GM19395 (cell line): ENCODE measurements around the gene RAB35.
"Not testable (repeated sequence)": the region's sequence is repeated elsewhere in the genome, so short reads cannot be mapped to it uniquely, and the experiment has no call there.

ENCODE experiments used
- ATAC-seq: cut with Tn5 transposase; IDR thresholded peaks from one replicate; pipeline ENCODE4 v1.9.1; 2021; ENCODE audit warnings: mild to moderate bottlenecking, moderate library complexity; ENCODE audit not compliant: unreplicated experiment

RAB35 gene

GRCh38 chr12:120064054-120064940, 52.3 kb downstream of the RAB35 start:
- ATAC-seq, result no peak

- no peak for ATAC-seq
Observed at GRCh38 chr12:120062976-120063579, 53.5 kb downstream of the RAB35 start.

GRCh38 chr12:120061575-120062214, 54.9 kb downstream of the RAB35 start:
- ATAC-seq, result no peak

GRCh38 chr12:120060717-120061116, 55.8 kb downstream of the RAB35 start:
- no peak for ATAC-seq

GRCh38 chr12:120060196-120060595, 56.4 kb downstream of the RAB35 start:
- no peak for ATAC-seq

GRCh38 chr12:120056739-120057138, 59.8 kb downstream of the RAB35 start:
- no peak for ATAC-seq

- ATAC-seq, result no peak
Observed at GRCh38 chr12:120055231-120056000, 61.1 kb downstream of the RAB35 start.

GRCh38 chr12:120054293-120054692, 62.3 kb downstream of the RAB35 start:
- no peak for ATAC-seq

- no peak for ATAC-seq
Observed at GRCh38 chr12:120051535-120051934, 65.0 kb downstream of the RAB35 start.

- no peak for ATAC-seq
Observed at GRCh38 chr12:120049426-120049825, 67.1 kb downstream of the RAB35 start.

- no peak for ATAC-seq
Observed at GRCh38 chr12:120048263-120048662, 68.3 kb downstream of the RAB35 start.

GRCh38 chr12:120047072-120047471, 69.5 kb downstream of the RAB35 start:
- no peak for ATAC-seq

GRCh38 chr12:120045367-120045766, 71.2 kb downstream of the RAB35 start:
- not testable (repeated sequence) for ATAC-seq
